GM21717 (cell line): Measurements from ENCODE around the gene TMEM255B.
"Not testable (repeated sequence)": the region's sequence is repeated elsewhere in the genome, so short reads cannot be mapped to it uniquely, and the experiment has no call there.

Source experiments
- ATAC-seq: cut with Tn5 transposase; IDR thresholded peaks from one replicate; pipeline ENCODE4 v1.9.1; 2021; ENCODE audit warnings: mild to moderate bottlenecking, moderate library complexity; ENCODE audit not compliant: unreplicated experiment

TMEM255B gene

GRCh38 chr13:113748101-113748861 is 10.7 kb upstream of the TMEM255B start:
- ATAC-seq: no peak

- ATAC-seq: no peak
Measured at GRCh38 chr13:113748862-113749451, 10.1 kb upstream of the TMEM255B start.

- no peak for ATAC-seq
Measured at GRCh38 chr13:113749507-113749906, 9.5 kb upstream of the TMEM255B start.

- ATAC-seq: no peak
Measured at GRCh38 chr13:113749967-113750366, 9.1 kb upstream of the TMEM255B start.

- ATAC-seq: no peak
Measured at GRCh38 chr13:113750554-113751399, 8.2 kb upstream of the TMEM255B start.

GRCh38 chr13:113751491-113751890 is 7.5 kb upstream of the TMEM255B start:
- no peak for ATAC-seq

- ATAC-seq: not testable (repeated sequence)
Measured at GRCh38 chr13:113752211-113752986, 6.6 kb upstream of the TMEM255B start.

- ATAC-seq: no peak
Measured at GRCh38 chr13:113753171-113753570, 5.9 kb upstream of the TMEM255B start.

GRCh38 chr13:113754242-113754641 is 4.8 kb upstream of the TMEM255B start:
- no peak for ATAC-seq

- no peak for ATAC-seq
Measured at GRCh38 chr13:113754691-113755090, 4.3 kb upstream of the TMEM255B start.

- no peak for ATAC-seq
Measured at GRCh38 chr13:113756441-113757097, 2.5 kb upstream of the TMEM255B start.

- no peak for ATAC-seq
Measured at GRCh38 chr13:113759525-113760137, 605 bp downstream of the TMEM255B start.

- no peak for ATAC-seq
Measured at GRCh38 chr13:113761136-113761535, 2.1 kb downstream of the TMEM255B start.

- no peak for ATAC-seq
Measured at GRCh38 chr13:113762075-113762474, 3.0 kb downstream of the TMEM255B start.

- no peak for ATAC-seq
Measured at GRCh38 chr13:113762538-113762937, 3.5 kb downstream of the TMEM255B start.

- no peak for ATAC-seq
Measured at GRCh38 chr13:113763254-113763653, 4.2 kb downstream of the TMEM255B start.

GRCh38 chr13:113763961-113764792 is 5.2 kb downstream of the TMEM255B start:
- no peak for ATAC-seq

GRCh38 chr13:113764793-113765563 is 6.0 kb downstream of the TMEM255B start:
- ATAC-seq: no peak
